Medulla oblongata (tissue), 1 donor: Measurements from ENCODE around the gene PPID.
"Not testable (repeated sequence)": the region's sequence is repeated elsewhere in the genome, so short reads cannot be mapped to it uniquely, and the experiment has no call there.

Experiments used
- DNase-seq: peaks from one replicate; pipeline ENCODE4 v3.0.0-alpha.2; 2015; ENCODE audit errors: extremely low spot score

The PPID gene

GRCh38 chr4:158722917-158723793, at the start of gene PPID:
PPID (minus strand) TSS chr4:158723396; CDS start chr4:158723288, 108 bp downstream.
- DNase-seq: peak; percentile 87

- DNase-seq: no peak
Observed at GRCh38 chr4:158771776-158772175, 48.6 kb upstream of the PPID start.

GRCh38 chr4:158770671-158771070, 47.5 kb upstream of the PPID start:
- no peak for DNase-seq

- no peak for DNase-seq
Observed at GRCh38 chr4:158769175-158769921, 46.2 kb upstream of the PPID start.

GRCh38 chr4:158768555-158769174, 45.5 kb upstream of the PPID start, which contains the start of gene FNIP2:
FNIP2 (plus strand) TSS chr4:158769026; CDS start chr4:158769213, 187 bp downstream.
- DNase-seq: peak; percentile 82

GRCh38 chr4:158767451-158767850, 44.3 kb upstream of the PPID start:
- no peak for DNase-seq

- DNase-seq: no peak
Observed at GRCh38 chr4:158766434-158767044, 43.3 kb upstream of the PPID start.

- no peak for DNase-seq
Observed at GRCh38 chr4:158763462-158763861, 40.3 kb upstream of the PPID start.

GRCh38 chr4:158762553-158762952, 39.4 kb upstream of the PPID start:
- DNase-seq: no peak

- no peak for DNase-seq
Observed at GRCh38 chr4:158760866-158761265, 37.7 kb upstream of the PPID start.

- DNase-seq: not testable (repeated sequence)
Observed at GRCh38 chr4:158759539-158759938, 36.3 kb upstream of the PPID start.

GRCh38 chr4:158758703-158759102, 35.5 kb upstream of the PPID start:
- DNase-seq: no peak

GRCh38 chr4:158758142-158758541, 34.9 kb upstream of the PPID start:
- DNase-seq: no peak

- no peak for DNase-seq
Observed at GRCh38 chr4:158756588-158756987, 33.4 kb upstream of the PPID start.

- DNase-seq: not testable (repeated sequence)
Observed at GRCh38 chr4:158755819-158756218, 32.6 kb upstream of the PPID start.

GRCh38 chr4:158754385-158755180, 31.4 kb upstream of the PPID start:
- DNase-seq: no peak

GRCh38 chr4:158750379-158750778, 27.2 kb upstream of the PPID start:
- no peak for DNase-seq

- not testable (repeated sequence) for DNase-seq
Observed at GRCh38 chr4:158746537-158746936, 23.3 kb upstream of the PPID start.

- no peak for DNase-seq
Observed at GRCh38 chr4:158741326-158742021, 18.3 kb upstream of the PPID start.

- DNase-seq: no peak
Observed at GRCh38 chr4:158739600-158739999, 16.4 kb upstream of the PPID start.
